HFFc6 (cell line): Measurements from ENCODE around the gene HDGFL3. TPM values are rescaled to one million over a fixed set of nuclear protein-coding genes. Genes with fewer than 3 reads are reported as not detected.
"Not testable (repeated sequence)": the region's sequence is repeated elsewhere in the genome, so short reads cannot be mapped to it uniquely, and the experiment has no call there.

ENCODE experiments used
- DNase-seq: peaks from one replicate; pipeline ENCODE4 v3.0.0-alpha.2; 2018
- H3K27ac Mint-ChIP-seq: 2 replicates; pipeline ENCODE4 v1.8.0; 2020; ENCODE audit warnings: mild to moderate bottlenecking, mixed read lengths
- H3K27me3 Mint-ChIP-seq: 2 replicates; pipeline ENCODE4 v1.8.0; 2021; ENCODE audit warnings: mild to moderate bottlenecking, moderate library complexity, mixed read lengths; ENCODE audit not compliant: insufficient read depth
- H3K36me3 Mint-ChIP-seq: 2 replicates; pipeline ENCODE4 v1.8.0; 2021; ENCODE audit warnings: low read depth, mixed read lengths
- H3K4me1 Mint-ChIP-seq: 2 replicates; pipeline ENCODE4 v1.8.0; 2020; ENCODE audit warnings: low read depth, mixed read lengths
- H3K4me3 Mint-ChIP-seq: 2 replicates; pipeline ENCODE4 v1.8.0; 2020; ENCODE audit warnings: mild to moderate bottlenecking, moderate library complexity, mixed read lengths
- H3K9me3 Mint-ChIP-seq: 2 replicates; pipeline ENCODE4 v1.8.0; 2020; ENCODE audit warnings: mild to moderate bottlenecking, mixed read lengths
- CTCF ChIP-seq: fragments of 200-600 bp; sonication (generic); IDR thresholded peaks from 2 replicates; pipeline ENCODE4 v1.5.0; 2021; ENCODE audit warnings: antibody characterized with exemption, mild to moderate bottlenecking
- total RNA-seq, 6 experiments: library from RNA; stranded (reverse); fragmentation: NEBNext Ultra II Directional; extraction: Animal tissue kit (Norgen Biotek cat#: 25700); gene quantifications; 2 replicates in 1 of 6; 3 replicates in 5 of 6; pipeline ENCODE4 v1.2.3, GENCODE V29; 2021

The HDGFL3 gene
- total RNA-seq, 6 experiments from 2014 or later: 40.3 to 64.6 (median 59.2) TPM

- H3K27me3 Mint-ChIP-seq: no peaks in the 10 kb centered on the region; the same call in none of the 2 replicates
Measured at GRCh38 chr15:83230242-83230641, 22.6 kb upstream of the HDGFL3 start.

GRCh38 chr15:83225449-83225848 is 17.8 kb upstream of the HDGFL3 start:
- H3K27ac Mint-ChIP-seq: no peak overlapping the region
- H3K36me3 Mint-ChIP-seq: no peaks in the 10 kb centered on the region
- no peak for TF ChIP-seq CTCF
- H3K27me3 Mint-ChIP-seq: peaks cover 7% of the 10 kb centered on the region; the same call in 1 of the 2 replicates
- DNase-seq: no peak
- no peaks in the 10 kb centered on the region for H3K9me3 Mint-ChIP-seq
- H3K4me1 Mint-ChIP-seq: 0 out of 2 replicates have a peak, but pooled peaks cover 6% of the 10 kb centered on the region
- H3K4me3 Mint-ChIP-seq: peak overlapping the region; percentile 54

More at GRCh38 chr15:83230242-83230641, 22.6 kb upstream of the HDGFL3 start:
- no peaks in the 10 kb centered on the region for H3K36me3 Mint-ChIP-seq
- no peaks in the 10 kb centered on the region for H3K9me3 Mint-ChIP-seq
- H3K4me3 Mint-ChIP-seq: no peak overlapping the region
- H3K27ac Mint-ChIP-seq: no peak overlapping the region
- no peak for TF ChIP-seq CTCF
- DNase-seq: no peak
- 0 out of 2 replicates have a peak, but pooled peaks cover 6% of the 10 kb centered on the region for H3K4me1 Mint-ChIP-seq

GRCh38 chr15:83221781-83222180 is 14.2 kb upstream of the HDGFL3 start:
- H3K9me3 Mint-ChIP-seq, DNase-seq, H3K36me3 Mint-ChIP-seq, H3K4me1 Mint-ChIP-seq, H3K27ac Mint-ChIP-seq, H3K27me3 Mint-ChIP-seq, H3K4me3 Mint-ChIP-seq: not testable (repeated sequence)

- H3K36me3 Mint-ChIP-seq: no peaks in the 10 kb centered on the region
- no peaks in the 10 kb centered on the region for H3K9me3 Mint-ChIP-seq
- H3K27ac Mint-ChIP-seq: no peak overlapping the region
- peaks cover 4% of the 10 kb centered on the region for H3K27me3 Mint-ChIP-seq
- no peak for DNase-seq
- no peaks in the 10 kb centered on the region for H3K4me1 Mint-ChIP-seq
- H3K4me3 Mint-ChIP-seq: no peak overlapping the region
- no peak for TF ChIP-seq CTCF
Measured at GRCh38 chr15:83219026-83219425, 11.4 kb upstream of the HDGFL3 start.

GRCh38 chr15:83215306-83215705 is 7.7 kb upstream of the HDGFL3 start:
- no peak for DNase-seq
- Mint-ChIP-seq H3K9me3 (no peaks in the 10 kb centered on the region), H3K36me3 (no peaks in the 10 kb centered on the region), H3K27me3 (peaks cover 4% of the 10 kb centered on the region; the same call in 1 of the 2 replicates), H3K4me3 (no peak overlapping the region), H3K27ac (no peak overlapping the region), H3K4me1 (no peaks in the 10 kb centered on the region)
- no peak for TF ChIP-seq CTCF

- Mint-ChIP-seq H3K27ac (no peak overlapping the region), H3K9me3 (no peaks in the 10 kb centered on the region), H3K4me3 (no peak overlapping the region), H3K36me3 (peaks cover 4% of the 10 kb centered on the region), H3K4me1 (peaks cover 10% of the 10 kb centered on the region), H3K27me3 (peaks cover 7% of the 10 kb centered on the region; the same call in 1 of the 2 replicates)
- no peak for TF ChIP-seq CTCF
- DNase-seq: no peak
Measured at GRCh38 chr15:83210619-83211018, 3.0 kb upstream of the HDGFL3 start.
